OCI-LY1 (cell line): Measurements from ENCODE around the gene POLRMT.

Experiments used
- H2AFZ ChIP-seq: fragments of 200-600 bp; sonication (generic), shearing (Covaris generic); 2 replicates; pipeline ENCODE4 v1.6.0; 2014; ENCODE audit warnings: antibody characterized with exemption, mild to moderate bottlenecking, low read length
- H3F3A ChIP-seq: fragments of 200-600 bp; sonication (generic), shearing (Covaris generic); 2 replicates; pipeline ENCODE4 v1.6.0; 2014; ENCODE audit warnings: mild to moderate bottlenecking, antibody characterized with exemption, low read length, moderate library complexity; ENCODE audit not compliant: insufficient read depth
- H3K27ac ChIP-seq: fragments of 200-600 bp; sonication (generic); 2 replicates; pipeline ENCODE4 v1.5.1; 2014; ENCODE audit warnings: low read length, mixed run types, mild to moderate bottlenecking, low read depth; ENCODE audit not compliant: poor library complexity, severe bottlenecking
- H3K27me3 ChIP-seq: fragments of 200-600 bp; sonication (generic); 2 replicates; pipeline ENCODE4 v1.6.0; 2014; ENCODE audit warnings: antibody characterized with exemption, mild to moderate bottlenecking, low read length, moderate library complexity; ENCODE audit not compliant: insufficient read depth
- H3K36me3 ChIP-seq: fragments of 200-600 bp; sonication (generic); 2 replicates; pipeline ENCODE4 v1.6.1; 2014; ENCODE audit warnings: mild to moderate bottlenecking, antibody characterized with exemption, low read length, moderate library complexity, mixed read lengths; ENCODE audit not compliant: insufficient read depth
- H3K4me1 ChIP-seq: fragments of 200-600 bp; sonication (generic); 2 replicates; pipeline ENCODE4 v1.5.1; 2014; ENCODE audit warnings: mild to moderate bottlenecking, low read length, moderate library complexity; ENCODE audit not compliant: insufficient read depth, severe bottlenecking
- H3K4me2 ChIP-seq: fragments of 200-600 bp; sonication (generic), shearing (Covaris generic); 2 replicates; pipeline ENCODE4 v1.6.1; 2014; ENCODE audit warnings: low read length
- H3K4me3 ChIP-seq: fragments of 200-600 bp; sonication (generic); 2 replicates; pipeline ENCODE4 v1.5.1; 2014; ENCODE audit warnings: low read length, low read depth, mild to moderate bottlenecking, mixed read lengths; ENCODE audit not compliant: poor library complexity, severe bottlenecking
- H3K79me2 ChIP-seq: fragments of 200-600 bp; shearing (Covaris generic); 2 replicates; pipeline ENCODE4 v1.6.1; 2016; ENCODE audit warnings: mixed run types, low read length, mixed read lengths; ENCODE audit not compliant: insufficient read depth
- H3K9ac ChIP-seq: fragments of 200-600 bp; sonication (generic), shearing (Covaris generic); 2 replicates; pipeline ENCODE4 v1.6.1; 2014; ENCODE audit warnings: mild to moderate bottlenecking, low read length, mixed read lengths
- H3K9me2 ChIP-seq: fragments of 200-600 bp; sonication (generic), shearing (Covaris generic); 2 replicates; pipeline ENCODE4 v1.6.1; 2014; ENCODE audit warnings: low read depth, mild to moderate bottlenecking, low read length, mixed read lengths
- H3K9me3 ChIP-seq: fragments of 200-600 bp; shearing (Covaris generic); 2 replicates; pipeline ENCODE4 v1.6.1; 2014; ENCODE audit warnings: low read length, mixed read lengths
- H4K20me1 ChIP-seq: fragments of 200-600 bp; sonication (generic), shearing (Covaris generic); 2 replicates; pipeline ENCODE4 v1.6.0; 2016; ENCODE audit warnings: mild to moderate bottlenecking, low read length; ENCODE audit not compliant: insufficient read depth
- CTCF ChIP-seq: fragments of 200-600 bp; sonication (generic), shearing (Covaris generic); IDR thresholded peaks from 2 replicates; pipeline ENCODE4 v1.5.1; 2017; ENCODE audit warnings: mild to moderate bottlenecking, antibody characterized with exemption, low read length, moderate library complexity, mixed read lengths
- EZH2 ChIP-seq: fragments of 200-600 bp; sonication (generic), shearing (Covaris generic); IDR thresholded peaks from 2 replicates; pipeline ENCODE4 v1.8.0; 2017; ENCODE audit warnings: borderline replicate concordance, mixed run types, mild to moderate bottlenecking, antibody characterized with exemption, low read length, moderate library complexity, mixed read lengths

The POLRMT gene

GRCh38 chr19:651114-651818 is 17.9 kb upstream of the POLRMT start:
- Histone ChIP-seq H3K36me3 (peaks cover 86% of the 10 kb centered on the region), H2AFZ (no peak overlapping the region)

GRCh38 chr19:650121-650520 is 16.8 kb upstream of the POLRMT start:
- H3K9me2 ChIP-seq = no peaks in the 10 kb centered on the region
- H3K27me3 ChIP-seq = no peaks in the 10 kb centered on the region
- H3K36me3 ChIP-seq = peaks cover 86% of the 10 kb centered on the region
- H3K4me2 ChIP-seq = no peak overlapping the region
- no peak overlapping the region for H2AFZ ChIP-seq
- no peaks in the 10 kb centered on the region for H3K9me3 ChIP-seq
- H4K20me1 ChIP-seq = no peaks in the 10 kb centered on the region
- no peaks in the 10 kb centered on the region for H3F3A ChIP-seq
- H3K9ac ChIP-seq = no peak overlapping the region
- H3K27ac ChIP-seq = no peak overlapping the region
- H3K79me2 ChIP-seq = peaks cover 18% of the 10 kb centered on the region
- no peaks in the 10 kb centered on the region for H3K4me1 ChIP-seq
- no peak overlapping the region for H3K4me3 ChIP-seq
- no peak for TF ChIP-seq EZH2
- no peak for TF ChIP-seq CTCF

More at GRCh38 chr19:651114-651818, 17.9 kb upstream of the POLRMT start:
- no peaks in the 10 kb centered on the region for H3K27me3 ChIP-seq
- no peak overlapping the region for H3K4me2 ChIP-seq
- TF ChIP-seq EZH2 (no peak), CTCF (no peak)
- no peaks in the 10 kb centered on the region for H3K9me2 ChIP-seq
- H3F3A ChIP-seq = no peaks in the 10 kb centered on the region
- H4K20me1 ChIP-seq = no peaks in the 10 kb centered on the region
- H3K79me2 ChIP-seq = peaks cover 29% of the 10 kb centered on the region
- H3K27ac ChIP-seq = no peak overlapping the region
- no peaks in the 10 kb centered on the region for H3K9me3 ChIP-seq
- no peak overlapping the region for H3K9ac ChIP-seq
- H3K4me3 ChIP-seq = no peak overlapping the region
- no peaks in the 10 kb centered on the region for H3K4me1 ChIP-seq

GRCh38 chr19:648904-649801 is 15.8 kb upstream of the POLRMT start:
- Histone ChIP-seq H3K9me2 (no peaks in the 10 kb centered on the region), H3K27me3 (no peaks in the 10 kb centered on the region), H3K4me1 (no peaks in the 10 kb centered on the region), H3K9ac (no peak overlapping the region), H3K4me2 (no peak overlapping the region), H3F3A (no peaks in the 10 kb centered on the region), H3K79me2 (peaks cover 10% of the 10 kb centered on the region), H3K27ac (no peak overlapping the region), H3K36me3 (peaks cover 89% of the 10 kb centered on the region), H3K4me3 (no peak overlapping the region), H2AFZ (no peak overlapping the region), H3K9me3 (no peaks in the 10 kb centered on the region), H4K20me1 (no peaks in the 10 kb centered on the region)
- TF ChIP-seq EZH2 (no peak), CTCF (no peak)
